Naive thymus-derived CD4-positive, alpha-beta T cell (primary cell): ENCODE data around the gene HIF3A. TPM values are rescaled to one million over a fixed set of nuclear protein-coding genes. Genes with fewer than 3 reads are reported as not detected.

Experiments
- ATAC-seq: fragments of 150-1000 bp; cut with Tn5 transposase; 2 replicates; pipeline ENCODE4 v1.10.0; 2021; ENCODE audit warnings: mild to moderate bottlenecking, moderate library complexity
- CTCF ChIA-PET: fragments of 350-600 bp; sonication (Branson Sonifier 250); formaldehyde crosslinking; loops from one replicate; lab custom pipeline; 2021; ENCODE audit warnings: antibody characterized with exemption; lab: Charles Lee
- POLR2A ChIA-PET: fragments of 350-600 bp; sonication (Branson Sonifier 250); formaldehyde crosslinking; loops from one replicate; lab custom pipeline; 2021; ENCODE audit warnings: antibody characterized with exemption, inconsistent platforms; lab: Charles Lee
- DNase-seq, 9 donors: peaks; one replicate each; pipeline versions ENCODE4 v3.0.0 to v3.0.0-alpha.2; 2020 to 2022; ENCODE audit warnings: mixed read lengths in 1 of 9
- H3K27ac ChIP-seq: one replicate; pipeline ENCODE4 v1.7.0; 2013; ENCODE audit warnings: mild to moderate bottlenecking, low read depth, low read length, moderate library complexity
- H3K27me3 ChIP-seq, 2 donors: one replicate each; pipeline ENCODE4 v1.7.0; 2013; ENCODE audit warnings: low read length in 2 of 2, mild to moderate bottlenecking in 2 of 2, moderate library complexity in 2 of 2; ENCODE audit not compliant: control insufficient read depth in 2 of 2, insufficient read depth in 2 of 2
- H3K36me3 ChIP-seq, 3 experiments: 1 replicate in 2 of 3; 2 replicates in 1 of 3; pipeline ENCODE4 v1.7.0; 2013; ENCODE audit warnings: low read length in 3 of 3, mild to moderate bottlenecking in 3 of 3, moderate library complexity in 1 of 3; ENCODE audit not compliant: insufficient read depth in 3 of 3, control insufficient read depth in 2 of 3
- H3K4me1 ChIP-seq, 2 donors: one replicate each; pipeline ENCODE4 v1.7.0; 2013; ENCODE audit warnings: low read length in 2 of 2, mild to moderate bottlenecking in 2 of 2, moderate library complexity in 1 of 2; ENCODE audit not compliant: control insufficient read depth in 2 of 2, insufficient read depth in 2 of 2
- H3K4me3 ChIP-seq: 2 replicates; pipeline ENCODE4 v1.7.0; 2013; ENCODE audit warnings: mild to moderate bottlenecking, low read length
- H3K9me3 ChIP-seq, 3 experiments: 1 replicate in 2 of 3; 2 replicates in 1 of 3; pipeline ENCODE4 v1.7.0; 2013; ENCODE audit warnings: low read length in 3 of 3; ENCODE audit not compliant: control insufficient read depth in 2 of 3
- H3K27ac Mint-ChIP-seq, 9 donors: one replicate each; pipeline ENCODE4 v1.8.0; 2020 to 2022; ENCODE audit warnings: mixed read lengths in 9 of 9, mild to moderate bottlenecking in 8 of 9, moderate library complexity in 5 of 9, inconsistent platforms in 2 of 9
- H3K27me3 Mint-ChIP-seq, 5 donors: one replicate each; pipeline ENCODE4 v1.8.0; 2021 to 2022; ENCODE audit warnings: mixed read lengths in 5 of 5, mild to moderate bottlenecking in 1 of 5
- H3K36me3 Mint-ChIP-seq, 5 donors: one replicate each; pipeline ENCODE4 v1.8.0; 2020 to 2022; ENCODE audit warnings: mixed read lengths in 5 of 5, mild to moderate bottlenecking in 3 of 5, inconsistent platforms in 1 of 5
- H3K4me1 Mint-ChIP-seq, 7 donors: one replicate each; pipeline ENCODE4 v1.8.0; 2020 to 2022; ENCODE audit warnings: mixed read lengths in 7 of 7, mild to moderate bottlenecking in 3 of 7, inconsistent platforms in 1 of 7
- H3K4me3 Mint-ChIP-seq, 10 donors: one replicate each; pipeline ENCODE4 v1.8.0; 2020 to 2022; ENCODE audit warnings: mild to moderate bottlenecking in 10 of 10, mixed read lengths in 10 of 10, moderate library complexity in 6 of 10, inconsistent platforms in 2 of 10
- H3K9me3 Mint-ChIP-seq, 11 donors: one replicate each; pipeline ENCODE4 v1.8.0; 2020 to 2022; ENCODE audit warnings: mixed read lengths in 11 of 11, mild to moderate bottlenecking in 4 of 11, inconsistent platforms in 1 of 11, moderate library complexity in 1 of 11
- intact Hi-C, 2 donors: fragments of 100-400 bp; cut with micrococcal nuclease; formaldehyde crosslinking; loops; one replicate each; pipeline ENCODE4 v1.15.1; 2023
- polyA plus RNA-seq, 2 donors: library from polyadenylated mRNA; unstranded; fragments of 300-500 nt; fragmentation: Illumina TruSeq; gene quantifications; one replicate each; pipeline ENCODE4 v1.2.3, GENCODE V29; 2021
- total RNA-seq, 6 experiments: library from RNA in 5 of 6; stranded (reverse) in 5 of 6; gene quantifications; 1 replicate in 5 of 6; 2 replicates in 1 of 6; pipeline ENCODE4 v1.2.3 and lab custom pipeline; 2021 to 2026

The HIF3A gene
- total and polyA plus RNA-seq, 7 experiments from 2014 or later = not detected

- Mint-ChIP-seq H3K4me1 (peaks cover 0 to 6% (median 0%) of the 10 kb centered on the region in 7 donors), H3K9me3 (peaks cover 0 to 6% (median 0%) of the 10 kb centered on the region in 11 donors), H3K27me3 (no peaks in the 10 kb centered on the region), H3K4me3 (no peak overlapping the region), H3K27ac (no peak overlapping the region), H3K36me3 (peaks cover 10 to 57% (median 22%) of the 10 kb centered on the region in 5 donors)
- intact Hi-C loops = no loop called here
- H3K27ac ChIP-seq = no peak overlapping the region
- CTCF ChIA-PET = no interaction called here
- no peaks in the 10 kb centered on the region for H3K27me3 ChIP-seq
- POLR2A ChIA-PET = no interaction called here
- ATAC-seq = no peak
- no peak for DNase-seq
- no peaks in the 10 kb centered on the region for H3K4me1 ChIP-seq
- no peak overlapping the region for H3K4me3 ChIP-seq
- H3K9me3 ChIP-seq = no peaks in the 10 kb centered on the region
- H3K36me3 ChIP-seq = peaks cover 0 to 92% (median 16%) of the 10 kb centered on the region in 3 experiments
Measured at GRCh38 chr19:46386996-46387712, 90.3 kb downstream of the HIF3A start.

DNA sequence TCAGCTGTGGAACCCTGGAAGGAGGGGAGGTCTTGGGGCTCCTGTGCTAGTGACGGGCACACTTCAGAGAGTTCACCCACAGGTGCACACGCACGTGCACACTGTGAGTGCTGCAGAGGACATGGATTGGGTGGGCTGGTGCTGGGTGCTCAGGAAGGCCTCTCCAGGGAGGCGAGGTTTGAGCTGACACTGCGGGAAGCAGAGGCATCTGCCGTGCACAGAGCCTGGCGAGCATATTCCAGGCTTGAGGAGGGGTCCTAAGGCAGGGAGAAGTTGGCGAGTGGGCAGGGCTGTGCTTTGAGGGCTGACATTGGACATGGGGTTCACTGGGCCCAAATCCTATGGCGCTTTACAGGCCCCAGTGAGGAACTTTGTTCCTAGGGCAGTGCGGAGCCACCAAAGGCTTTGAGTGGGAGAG lies 90.9 kb downstream of the HIF3A start:
- DNase-seq (no peak), ATAC-seq (no peak)
- POLR2A ChIA-PET = no interaction called here
- Mint-ChIP-seq H3K9me3 (peaks cover 0 to 6% (median 0%) of the 10 kb centered on the region in 11 donors), H3K36me3 (peaks cover 5 to 55% (median 16%) of the 10 kb centered on the region in 5 donors), H3K4me1 (peaks cover 0 to 6% (median 4%) of the 10 kb centered on the region in 7 donors), H3K27ac (no peak overlapping the region), H3K27me3 (no peaks in the 10 kb centered on the region), H3K4me3 (no peak overlapping the region)
- CTCF ChIA-PET = no interaction called here
- Histone ChIP-seq H3K9me3 (no peaks in the 10 kb centered on the region), H3K27me3 (no peaks in the 10 kb centered on the region), H3K36me3 (peaks cover 0 to 87% (median 16%) of the 10 kb centered on the region in 3 experiments), H3K27ac (no peak overlapping the region), H3K4me3 (no peak overlapping the region), H3K4me1 (no peaks in the 10 kb centered on the region)
- intact Hi-C loops = no loop called here

- POLR2A ChIA-PET = no interaction called here
- peaks cover 5 to 50% (median 11%) of the 10 kb centered on the region in 5 donors for H3K36me3 Mint-ChIP-seq
Measured at GRCh38 chr19:46388311-46389095, 91.7 kb downstream of the HIF3A start.

DNA sequence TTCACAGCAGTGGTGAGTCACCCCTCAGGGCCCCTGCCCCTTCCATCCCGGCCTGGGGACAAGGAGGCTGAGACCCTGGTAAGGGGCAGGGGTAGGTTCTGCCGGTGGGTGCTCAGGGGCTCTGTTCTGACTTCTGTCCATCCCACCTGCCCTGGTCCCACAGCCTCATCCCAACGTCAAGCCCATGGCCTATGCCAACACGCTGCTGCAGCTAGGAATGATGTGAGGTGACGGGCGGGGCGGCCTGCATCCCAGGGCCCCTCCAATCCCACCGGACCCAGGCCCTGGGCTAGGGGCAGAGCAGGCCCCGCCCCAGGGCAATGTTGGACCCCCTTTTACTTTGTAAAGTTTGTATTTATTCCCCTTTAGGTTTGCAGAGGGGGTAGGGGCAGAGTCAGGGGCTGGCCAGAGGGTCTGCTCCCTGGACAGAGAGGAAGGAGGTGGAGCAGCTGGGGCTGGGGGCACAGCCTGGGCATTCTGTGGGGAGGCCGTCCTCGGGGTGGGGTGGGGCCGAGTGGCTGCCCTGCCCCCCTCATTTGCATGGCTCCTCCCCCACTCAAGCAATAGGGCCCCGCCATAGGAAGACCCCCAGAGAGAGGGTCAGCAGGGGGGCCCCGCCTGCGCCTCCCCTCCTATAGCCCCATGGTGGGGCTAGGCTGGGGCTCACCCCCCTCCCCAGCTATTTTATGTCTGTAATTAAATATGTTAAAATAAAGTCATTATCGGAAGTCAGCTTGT lies 93.4 kb downstream of the HIF3A start:
- CTCF ChIA-PET = no interaction called here

More at GRCh38 chr19:46388311-46389095, 91.7 kb downstream of the HIF3A start:
- ATAC-seq = no peak
- Mint-ChIP-seq H3K27ac (no peak overlapping the region), H3K27me3 (no peaks in the 10 kb centered on the region), H3K4me3 (no peak overlapping the region), H3K9me3 (peaks cover 0 to 6% (median 0%) of the 10 kb centered on the region in 11 donors), H3K4me1 (peaks cover 0 to 9% (median 6%) of the 10 kb centered on the region in 7 donors)
- CTCF ChIA-PET = interaction anchor here (0.7 kb wide), 1 partner anchor 452 kb away, joined by 4 read pairs; no protein-coding TSS in a partner anchor
- intact Hi-C loops = no loop called here
- Histone ChIP-seq H3K36me3 (peaks cover 0 to 80% (median 16%) of the 10 kb centered on the region in 3 experiments), H3K4me3 (no peak overlapping the region), H3K9me3 (no peaks in the 10 kb centered on the region), H3K27ac (no peak overlapping the region), H3K4me1 (no peaks in the 10 kb centered on the region), H3K27me3 (no peaks in the 10 kb centered on the region)
- no peak for DNase-seq

DNA sequence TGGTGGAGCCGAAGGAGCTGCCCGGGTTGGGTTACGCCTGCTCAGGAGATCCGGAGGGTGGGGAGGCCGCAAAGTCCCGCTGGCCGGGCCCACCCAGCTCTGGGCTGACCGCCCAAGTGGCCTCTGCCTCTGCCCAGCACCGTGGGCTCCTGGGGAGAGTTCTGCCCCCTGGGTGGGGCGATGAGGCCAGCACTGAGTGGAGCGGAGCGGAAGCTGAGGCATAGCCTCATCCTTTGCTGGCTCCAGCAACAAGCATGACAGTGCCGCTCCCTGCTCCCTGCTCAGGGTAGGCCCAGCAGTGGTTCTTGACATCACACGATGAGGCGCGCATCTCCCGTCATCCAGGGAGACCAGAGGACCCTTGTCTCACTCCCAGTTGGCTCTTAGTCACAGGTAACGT lies 94.0 kb downstream of the HIF3A start:
- Mint-ChIP-seq H3K9me3 (peaks cover 0 to 6% (median 0%) of the 10 kb centered on the region in 11 donors), H3K27ac (no peak overlapping the region), H3K4me3 (no peak overlapping the region), H3K36me3 (peaks cover 5 to 39% (median 10%) of the 10 kb centered on the region in 5 donors), H3K4me1 (peaks cover 0 to 18% (median 6%) of the 10 kb centered on the region in 7 donors), H3K27me3 (no peaks in the 10 kb centered on the region)
- no peak overlapping the region for H3K27ac ChIP-seq
- no peaks in the 10 kb centered on the region for H3K9me3 ChIP-seq
- POLR2A ChIA-PET = no interaction called here
- CTCF ChIA-PET = no interaction called here
- H3K4me3 ChIP-seq = no peak overlapping the region
- no peaks in the 10 kb centered on the region for H3K4me1 ChIP-seq
- ATAC-seq (no peak), DNase-seq (no peak)
- intact Hi-C loops = no loop called here
- H3K36me3 ChIP-seq = peaks cover 0 to 63% (median 7%) of the 10 kb centered on the region in 3 experiments
- no peaks in the 10 kb centered on the region for H3K27me3 ChIP-seq

More for the DNA sequence above, 93.4 kb downstream of the HIF3A start:
- POLR2A ChIA-PET = no interaction called here
- Mint-ChIP-seq H3K27ac (no peak overlapping the region), H3K27me3 (no peaks in the 10 kb centered on the region), H3K36me3 (peaks cover 5 to 39% (median 10%) of the 10 kb centered on the region in 5 donors), H3K4me3 (no peak overlapping the region), H3K9me3 (peaks cover 0 to 6% (median 0%) of the 10 kb centered on the region in 11 donors), H3K4me1 (peaks cover 0 to 13% (median 6%) of the 10 kb centered on the region in 7 donors)
- Histone ChIP-seq H3K27me3 (no peaks in the 10 kb centered on the region), H3K27ac (no peak overlapping the region), H3K4me3 (no peak overlapping the region), H3K9me3 (no peaks in the 10 kb centered on the region), H3K36me3 (peaks cover 0 to 67% (median 7%) of the 10 kb centered on the region in 3 experiments), H3K4me1 (no peaks in the 10 kb centered on the region)
- no peak for ATAC-seq
- intact Hi-C loops = no loop called here
- DNase-seq = no peak
